IMR-90 (cell line): ENCODE measurements around the gene AFG3L2. TPM values are rescaled to one million over a fixed set of nuclear protein-coding genes. Genes with fewer than 3 reads are reported as not detected.
"Not testable (repeated sequence)": the region's sequence is repeated elsewhere in the genome, so short reads cannot be mapped to it uniquely, and the experiment has no call there.

ENCODE experiments used
- ATAC-seq: fragments of 200-7000 bp; cut with Tn5 transposase; 2 replicates; pipeline ENCODE4 v1.9.1; 2020; ENCODE audit warnings: low read depth, mild to moderate bottlenecking, moderate library complexity
- BruUV-seq: library from RNA; stranded (reverse); fragments of 400-500 nt; replicated peaks from 2 replicates; lab custom pipeline; 2021; lab: Mats Ljungman, UMichigan
- CTCF ChIA-PET: fragments of 300-600 bp; formaldehyde crosslinking; extraction: SDS; loops from one replicate; lab custom pipeline; 2021; ENCODE audit warnings: antibody characterized with exemption; lab: Yijun Ruan, JAX
- POLR2A ChIA-PET: fragments of 300-600 bp; sonication (Branson Sonifier 250); formaldehyde crosslinking; loops from one replicate; lab custom pipeline; 2022; ENCODE audit warnings: antibody characterized with exemption; ENCODE audit not compliant: unreplicated experiment; lab: Charles Lee
- DNase-seq: peaks from one replicate; pipeline ENCODE4 v3.0.0; 2013
- H2AFZ ChIP-seq: replicated peaks from 2 replicates; pipeline ENCODE3; 2013; ENCODE audit warnings: low read length, mild to moderate bottlenecking; ENCODE audit not compliant: poor library complexity
- H2AK5ac ChIP-seq: 2 replicates; pipeline ENCODE4 v1.6.1; 2013; ENCODE audit warnings: low read depth, low read length, inconsistent platforms
- H2AK9ac ChIP-seq: replicated peaks from 2 replicates; pipeline ENCODE3; 2013; ENCODE audit warnings: mild to moderate bottlenecking, low read depth, low read length, moderate library complexity; ENCODE audit not compliant: poor library complexity
- H2BK120ac ChIP-seq: 2 replicates; pipeline ENCODE4 v1.6.1; 2013; ENCODE audit warnings: low read depth, low read length, inconsistent platforms
- H2BK15ac ChIP-seq: 3 replicates; pipeline ENCODE4 v1.6.1; 2013; ENCODE audit warnings: low read depth, low read length, inconsistent platforms
- H2BK20ac ChIP-seq: 2 replicates; pipeline ENCODE4 v1.6.1; 2013; ENCODE audit warnings: low read depth, mild to moderate bottlenecking, inconsistent platforms, low read length, moderate library complexity
- H2BK5ac ChIP-seq: 2 replicates; pipeline ENCODE4 v1.6.1; 2013; ENCODE audit warnings: mild to moderate bottlenecking, low read depth, low read length, inconsistent platforms; ENCODE audit not compliant: poor library complexity, severe bottlenecking
- H3K14ac ChIP-seq: replicated peaks from 2 replicates; pipeline ENCODE4 v1.6.1; 2013; ENCODE audit warnings: low read depth, low read length, inconsistent platforms
- H3K18ac ChIP-seq: 2 replicates; pipeline ENCODE4 v1.6.1; 2013; ENCODE audit warnings: low read depth, low read length, control low read depth
- H3K23ac ChIP-seq: 2 replicates; pipeline ENCODE4 v1.6.1; 2013; ENCODE audit warnings: low read depth, low read length, inconsistent platforms
- H3K27ac ChIP-seq: 2 replicates; pipeline ENCODE4 v1.5.1; 2013; ENCODE audit warnings: mild to moderate bottlenecking, control low read depth, low read length; ENCODE audit not compliant: insufficient read depth
- H3K27me3 ChIP-seq: 2 replicates; pipeline ENCODE4 v1.6.1; 2013; ENCODE audit warnings: low read length; ENCODE audit not compliant: control insufficient read depth, insufficient read depth
- H3K36me3 ChIP-seq: 2 replicates; pipeline ENCODE4 v1.6.1; 2013; ENCODE audit warnings: low read length, mixed read lengths; ENCODE audit not compliant: control insufficient read depth, insufficient read depth
- H3K4ac ChIP-seq: 2 replicates; pipeline ENCODE4 v1.6.1; 2013; ENCODE audit warnings: low read depth, low read length, inconsistent platforms
- H3K4me1 ChIP-seq: 2 replicates; pipeline ENCODE4 v1.6.1; 2013; ENCODE audit warnings: low read length, mixed read lengths; ENCODE audit not compliant: control insufficient read depth, insufficient read depth
- H3K4me2 ChIP-seq: 2 replicates; pipeline ENCODE4 v1.6.1; 2013; ENCODE audit warnings: low read depth, mild to moderate bottlenecking, control low read depth, low read length, moderate library complexity
- H3K4me3 ChIP-seq: 2 replicates; pipeline ENCODE4 v1.5.1; 2013; ENCODE audit warnings: low read depth, mild to moderate bottlenecking, control low read depth, low read length, moderate library complexity; ENCODE audit not compliant: insufficient read depth
- H3K56ac ChIP-seq: 2 replicates; pipeline ENCODE4 v1.6.1; 2013; ENCODE audit warnings: low read length, inconsistent platforms; ENCODE audit not compliant: insufficient read depth; ENCODE audit errors: extremely low read depth
- H3K79me1 ChIP-seq, 2 experiments: 2 replicates each; pipeline ENCODE4 v1.6.1; 2013; ENCODE audit warnings: low read length in 2 of 2, inconsistent platforms in 1 of 2, low read depth in 1 of 2
- H3K9ac ChIP-seq: 2 replicates; pipeline ENCODE4 v1.6.1; 2013; ENCODE audit warnings: low read depth, low read length, control low read depth
- H3K9me1 ChIP-seq: 2 replicates; pipeline ENCODE4 v1.6.1; 2013; ENCODE audit warnings: low read length, inconsistent platforms; ENCODE audit not compliant: insufficient read depth
- H3K9me3 ChIP-seq: 2 replicates; pipeline ENCODE4 v1.6.1; 2013; ENCODE audit warnings: low read length; ENCODE audit not compliant: control insufficient read depth, insufficient read depth
- H4K20me1 ChIP-seq: 2 replicates; pipeline ENCODE4 v1.6.1; 2013; ENCODE audit warnings: low read length, inconsistent platforms; ENCODE audit not compliant: insufficient read depth
- H4K5ac ChIP-seq: 2 replicates; pipeline ENCODE4 v1.6.1; 2013; ENCODE audit warnings: mild to moderate bottlenecking, low read depth, low read length, control low read depth
- H4K8ac ChIP-seq, 2 experiments: 2 replicates each; pipeline ENCODE4 v1.6.1; 2013; ENCODE audit warnings: low read depth in 2 of 2, low read length in 2 of 2, control low read depth in 1 of 2, inconsistent platforms in 1 of 2
- H4K91ac ChIP-seq: 2 replicates; pipeline ENCODE4 v1.6.1; 2013; ENCODE audit warnings: low read depth, low read length, inconsistent platforms; ENCODE audit not compliant: insufficient read depth
- WGBS, 2 experiments: methylation state at CpG; one replicate each; pipeline versions ENCODE4 v1.1.5 to v1.1.7; 2013; ENCODE audit warnings: missing lambda C conversion rate in 2 of 2; ENCODE audit not compliant: insufficient read length in 1 of 2; ENCODE audit errors: extremely low coverage in 2 of 2; 5-methylcytosine and 5-hydroxymethylcytosine counted together
- dilution Hi-C: fragments of 300-500 bp; cut with HindIII; formaldehyde crosslinking; loops from one replicate; pipeline ENCODE4 v1.14.3; 2018; ENCODE audit warnings: low sequenced_read_pairs; ENCODE audit not compliant: unreplicated experiment
- in situ Hi-C: fragments of 300-500 bp; cut with MboI; formaldehyde crosslinking; loops from 3 replicates; pipeline ENCODE4 v1.14.3; 2019; ENCODE audit warnings: low sequenced_read_pairs, inconsistent platforms, mixed read lengths
- intact Hi-C: fragments of 100-400 bp; cut with micrococcal nuclease; formaldehyde crosslinking; loops from 2 replicates; pipeline ENCODE4 v1.10.0; 2022
- polyA plus RNA-seq, 3 experiments: library from polyadenylated mRNA; depleted of rRNA; stranded (reverse); fragments of >200 nt; gene quantifications; 2 replicates each; pipeline ENCODE4 v1.2.3, GENCODE V29; 2012; ENCODE audit warnings: low replicate concordance in 1 of 3
- total RNA-seq: library from RNA; depleted of rRNA; stranded (reverse); fragments of >200 nt; gene quantifications from 2 replicates; pipeline ENCODE4 v1.2.3, GENCODE V29; 2012

AFG3L2 gene
- total and polyA plus RNA-seq, 2 of the 4 experiments (the other 2 are of a cell fraction), result 26.9 to 37.6 TPM

DNA sequence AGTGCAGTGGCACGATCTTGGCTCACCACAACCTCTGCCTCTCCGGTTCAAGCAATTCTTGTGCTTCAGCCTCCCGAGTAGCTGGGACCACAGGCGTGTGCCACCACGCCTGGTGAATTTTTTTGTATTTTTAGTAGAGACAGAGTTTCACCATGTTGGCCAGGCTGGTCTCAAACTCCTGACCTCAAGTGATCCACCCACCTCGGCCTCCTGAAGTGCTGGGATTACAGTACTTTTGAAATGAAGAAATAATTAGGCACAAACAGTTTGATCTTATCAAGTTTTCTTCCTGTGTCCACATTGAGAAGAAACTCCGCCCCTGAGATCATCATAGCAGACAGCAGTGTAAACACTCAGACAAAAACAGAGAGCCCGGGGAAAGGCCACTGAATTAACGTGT is 33.7 kb upstream of the AFG3L2 start:
- H3K18ac ChIP-seq, H4K8ac ChIP-seq, H3K4me3 ChIP-seq, H2AFZ ChIP-seq, H3K56ac ChIP-seq, H4K5ac ChIP-seq, dilution Hi-C loops, H3K4ac ChIP-seq, DNase-seq, POLR2A ChIA-PET, H2AK9ac ChIP-seq, H3K4me1 ChIP-seq, ATAC-seq, H3K27me3 ChIP-seq, H4K20me1 ChIP-seq, H3K27ac ChIP-seq, H2AK5ac ChIP-seq, intact Hi-C loops, H3K9me3 ChIP-seq, H3K36me3 ChIP-seq, H2BK5ac ChIP-seq, H3K9me1 ChIP-seq, H3K23ac ChIP-seq, BruUV-seq, H2BK20ac ChIP-seq, H4K91ac ChIP-seq, H2BK15ac ChIP-seq, in situ Hi-C loops, CTCF ChIA-PET, H2BK120ac ChIP-seq, H3K4me2 ChIP-seq, H3K9ac ChIP-seq, H3K14ac ChIP-seq: not testable (repeated sequence)
- no CpG with 5 or more reads among the region's 9 CpGs for WGBS, 2 experiments
- H3K79me1 ChIP-seq, result peaks cover 17 to 60% of the 10 kb centered on the region in 2 experiments
